SK-N-SH treated with all-trans-retinoic acid at 6 μM for 48 hours (cell line): Measurements from ENCODE around the gene MRPL21.

Experiments
- GLIS3 ChIP-seq: fragments of 250-450 bp; sonication (Bioruptor Pico); IDR thresholded peaks from 2 replicates; pipeline ENCODE4 v1.5.0; 2020; ENCODE audit warnings: mild to moderate bottlenecking, moderate library complexity
- OSR1 ChIP-seq: fragments of 250-450 bp; sonication (Bioruptor Pico); IDR thresholded peaks from 2 replicates; pipeline ENCODE4 v1.8.0; 2022; ENCODE audit warnings: moderate library complexity, mild to moderate bottlenecking, inconsistent platforms
- ZFP3 ChIP-seq: fragments of 250-450 bp; sonication (Bioruptor Pico); IDR thresholded peaks from 2 replicates; pipeline ENCODE4 v1.5.0; 2020; ENCODE audit warnings: mild to moderate bottlenecking, moderate library complexity
- TF ChIP-seq, protein P1 (sequence below): fragments of 250-450 bp; sonication (Bioruptor Pico); IDR thresholded peaks from 2 replicates; pipeline ENCODE4 v1.5.0; 2020; ENCODE audit warnings: mild to moderate bottlenecking, moderate library complexity
- TF ChIP-seq, protein P2 (sequence below): fragments of 250-450 bp; sonication (Bioruptor Pico); IDR thresholded peaks from 2 replicates; pipeline ENCODE4 v1.8.0; 2020; ENCODE audit warnings: mild to moderate bottlenecking, moderate library complexity, borderline replicate concordance

DNA sequence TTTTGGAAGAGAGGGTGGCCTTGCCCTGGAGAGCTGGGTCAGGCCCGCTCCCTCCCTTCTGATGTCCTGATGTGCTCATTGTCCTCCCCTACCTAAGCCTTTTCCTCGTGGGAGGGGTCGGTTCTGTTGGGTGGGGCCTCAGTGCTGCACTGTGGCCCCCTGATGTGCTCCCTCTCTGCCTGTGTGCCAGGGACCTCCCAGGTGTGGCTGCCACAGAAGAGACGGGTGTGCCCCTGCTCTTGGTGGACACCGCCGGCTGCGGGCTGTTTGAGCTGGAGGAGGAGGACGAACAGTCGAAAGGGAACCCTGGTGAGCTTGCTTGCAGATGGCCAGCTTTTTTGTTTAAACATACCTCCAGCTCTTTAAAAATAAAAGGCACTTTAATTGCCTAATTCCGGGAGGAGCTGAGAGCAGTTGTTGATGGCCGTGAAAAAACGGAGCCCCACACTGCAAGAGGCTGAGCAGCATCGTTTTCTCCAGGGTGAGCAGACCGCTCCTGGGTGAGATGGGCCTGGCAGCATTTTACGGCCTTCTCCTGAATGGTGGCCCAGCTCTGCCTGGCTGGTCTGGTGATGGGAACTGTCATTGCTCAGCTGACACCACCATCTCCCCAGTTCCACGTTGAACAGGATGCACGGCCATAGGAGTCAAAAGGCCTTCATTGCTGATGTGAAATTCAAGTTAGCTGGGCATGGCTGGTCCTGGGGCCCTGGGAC, 30.1 kb upstream of the MRPL21 start:
- TF ChIP-seq, protein P1, sequence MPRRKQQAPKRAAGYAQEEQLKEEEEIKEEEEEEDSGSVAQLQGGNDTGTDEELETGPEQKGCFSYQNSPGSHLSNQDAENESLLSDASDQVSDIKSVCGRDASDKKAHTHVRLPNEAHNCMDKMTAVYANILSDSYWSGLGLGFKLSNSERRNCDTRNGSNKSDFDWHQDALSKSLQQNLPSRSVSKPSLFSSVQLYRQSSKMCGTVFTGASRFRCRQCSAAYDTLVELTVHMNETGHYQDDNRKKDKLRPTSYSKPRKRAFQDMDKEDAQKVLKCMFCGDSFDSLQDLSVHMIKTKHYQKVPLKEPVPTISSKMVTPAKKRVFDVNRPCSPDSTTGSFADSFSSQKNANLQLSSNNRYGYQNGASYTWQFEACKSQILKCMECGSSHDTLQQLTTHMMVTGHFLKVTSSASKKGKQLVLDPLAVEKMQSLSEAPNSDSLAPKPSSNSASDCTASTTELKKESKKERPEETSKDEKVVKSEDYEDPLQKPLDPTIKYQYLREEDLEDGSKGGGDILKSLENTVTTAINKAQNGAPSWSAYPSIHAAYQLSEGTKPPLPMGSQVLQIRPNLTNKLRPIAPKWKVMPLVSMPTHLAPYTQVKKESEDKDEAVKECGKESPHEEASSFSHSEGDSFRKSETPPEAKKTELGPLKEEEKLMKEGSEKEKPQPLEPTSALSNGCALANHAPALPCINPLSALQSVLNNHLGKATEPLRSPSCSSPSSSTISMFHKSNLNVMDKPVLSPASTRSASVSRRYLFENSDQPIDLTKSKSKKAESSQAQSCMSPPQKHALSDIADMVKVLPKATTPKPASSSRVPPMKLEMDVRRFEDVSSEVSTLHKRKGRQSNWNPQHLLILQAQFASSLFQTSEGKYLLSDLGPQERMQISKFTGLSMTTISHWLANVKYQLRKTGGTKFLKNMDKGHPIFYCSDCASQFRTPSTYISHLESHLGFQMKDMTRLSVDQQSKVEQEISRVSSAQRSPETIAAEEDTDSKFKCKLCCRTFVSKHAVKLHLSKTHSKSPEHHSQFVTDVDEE (CRISPR knock-in tag) = no peak
- no peak for TF ChIP-seq OSR1 (CRISPR knock-in tag)
- no peak for TF ChIP-seq ZFP3
- TF ChIP-seq GLIS3 = no peak
- TF ChIP-seq, protein P2, sequence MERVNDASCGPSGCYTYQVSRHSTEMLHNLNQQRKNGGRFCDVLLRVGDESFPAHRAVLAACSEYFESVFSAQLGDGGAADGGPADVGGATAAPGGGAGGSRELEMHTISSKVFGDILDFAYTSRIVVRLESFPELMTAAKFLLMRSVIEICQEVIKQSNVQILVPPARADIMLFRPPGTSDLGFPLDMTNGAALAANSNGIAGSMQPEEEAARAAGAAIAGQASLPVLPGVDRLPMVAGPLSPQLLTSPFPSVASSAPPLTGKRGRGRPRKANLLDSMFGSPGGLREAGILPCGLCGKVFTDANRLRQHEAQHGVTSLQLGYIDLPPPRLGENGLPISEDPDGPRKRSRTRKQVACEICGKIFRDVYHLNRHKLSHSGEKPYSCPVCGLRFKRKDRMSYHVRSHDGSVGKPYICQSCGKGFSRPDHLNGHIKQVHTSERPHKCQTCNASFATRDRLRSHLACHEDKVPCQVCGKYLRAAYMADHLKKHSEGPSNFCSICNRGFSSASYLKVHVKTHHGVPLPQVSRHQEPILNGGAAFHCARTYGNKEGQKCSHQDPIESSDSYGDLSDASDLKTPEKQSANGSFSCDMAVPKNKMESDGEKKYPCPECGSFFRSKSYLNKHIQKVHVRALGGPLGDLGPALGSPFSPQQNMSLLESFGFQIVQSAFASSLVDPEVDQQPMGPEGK (CRISPR knock-in tag) = no peak
